Loucy (cell line): ENCODE measurements around the gene MEF2C.

ENCODE experiments used
- EZH2phosphoT487 ChIP-seq: fragments of 200-600 bp; IDR thresholded peaks from 2 replicates; pipeline ENCODE4 v1.6.1; 2018; ENCODE audit warnings: antibody characterized with exemption, mild to moderate bottlenecking, moderate library complexity, borderline replicate concordance
- TF ChIP-seq, protein P1 (sequence below): fragments of 200-600 bp; sonication (generic); conservative IDR thresholded peaks from 2 replicates; pipeline ENCODE4 v1.5.1; 2014; ENCODE audit warnings: mild to moderate bottlenecking, antibody characterized with exemption, low read length

DNA sequence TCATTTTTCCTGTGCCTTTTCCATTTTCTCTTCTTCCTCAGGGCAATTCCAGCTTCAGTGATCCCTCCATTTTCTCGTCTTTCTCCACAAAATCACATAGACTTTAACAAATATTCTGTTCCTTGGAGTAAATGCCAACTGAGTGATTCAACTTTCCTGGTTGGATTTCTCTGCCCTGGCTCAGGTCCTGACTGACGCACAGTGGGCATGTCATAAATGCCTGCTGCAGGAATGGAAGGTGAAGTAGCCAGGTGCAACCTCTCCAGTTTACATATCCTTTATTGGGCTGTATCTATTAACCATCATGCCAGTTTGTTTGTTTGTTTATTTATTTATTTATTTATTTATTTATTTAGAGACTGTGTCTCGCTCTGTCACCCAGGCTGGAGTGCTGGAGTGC, 95.1 kb downstream of the MEF2C start:
- TF ChIP-seq, protein P1, sequence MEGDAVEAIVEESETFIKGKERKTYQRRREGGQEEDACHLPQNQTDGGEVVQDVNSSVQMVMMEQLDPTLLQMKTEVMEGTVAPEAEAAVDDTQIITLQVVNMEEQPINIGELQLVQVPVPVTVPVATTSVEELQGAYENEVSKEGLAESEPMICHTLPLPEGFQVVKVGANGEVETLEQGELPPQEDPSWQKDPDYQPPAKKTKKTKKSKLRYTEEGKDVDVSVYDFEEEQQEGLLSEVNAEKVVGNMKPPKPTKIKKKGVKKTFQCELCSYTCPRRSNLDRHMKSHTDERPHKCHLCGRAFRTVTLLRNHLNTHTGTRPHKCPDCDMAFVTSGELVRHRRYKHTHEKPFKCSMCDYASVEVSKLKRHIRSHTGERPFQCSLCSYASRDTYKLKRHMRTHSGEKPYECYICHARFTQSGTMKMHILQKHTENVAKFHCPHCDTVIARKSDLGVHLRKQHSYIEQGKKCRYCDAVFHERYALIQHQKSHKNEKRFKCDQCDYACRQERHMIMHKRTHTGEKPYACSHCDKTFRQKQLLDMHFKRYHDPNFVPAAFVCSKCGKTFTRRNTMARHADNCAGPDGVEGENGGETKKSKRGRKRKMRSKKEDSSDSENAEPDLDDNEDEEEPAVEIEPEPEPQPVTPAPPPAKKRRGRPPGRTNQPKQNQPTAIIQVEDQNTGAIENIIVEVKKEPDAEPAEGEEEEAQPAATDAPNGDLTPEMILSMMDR = no peak
- TF ChIP-seq EZH2phosphoT487 = no peak
